ENCODE measurements around the gene NFKB1.

The NFKB1 gene

GRCh38 chr4:102494603-102495002 lies 6.6 kb upstream of the NFKB1 start:
- Histone ChIP-seq H3K9me3 (ENCODE audit: control insufficient read depth, low read length) (no peaks in the 10 kb centered on the region), H3K36me3 (ENCODE audit: control insufficient read depth, insufficient read depth, low read length) (no peaks in the 10 kb centered on the region), H3K4me3 (ENCODE audit: insufficient read depth, low read depth, low read length, poor library complexity, severe bottlenecking) (no peak overlapping the region), H3K27me3 (replicated peaks; ENCODE audit: control insufficient read depth, insufficient read depth, low read length, poor library complexity, severe bottlenecking) (no peaks in the 10 kb centered on the region), H3K27ac (ENCODE audit: insufficient read depth, low read length, poor library complexity, severe bottlenecking) (no peak overlapping the region), H3K4me1 (ENCODE audit: control insufficient read depth, insufficient read depth, low read length, poor library complexity, severe bottlenecking) (peaks cover 8% of the 10 kb centered on the region)
- no peak for DNase-seq

GRCh38 chr4:102497986-102498385 lies 3.2 kb upstream of the NFKB1 start:
- no peak overlapping the region for H3K4me3 ChIP-seq (ENCODE audit: insufficient read depth, low read depth, low read length, poor library complexity, severe bottlenecking)
- peaks cover 16% of the 10 kb centered on the region for H3K4me1 ChIP-seq (ENCODE audit: control insufficient read depth, insufficient read depth, low read length, poor library complexity, severe bottlenecking)

GRCh38 chr4:102500352-102500695 lies 835 bp upstream of the NFKB1 start:
- DNase-seq: no peak
- peak overlapping the region; percentile 100 for H3K27ac ChIP-seq (ENCODE audit: insufficient read depth, low read length, poor library complexity, severe bottlenecking)
- H3K27me3 ChIP-seq (replicated peaks; ENCODE audit: control insufficient read depth, insufficient read depth, low read length, poor library complexity, severe bottlenecking): no peaks in the 10 kb centered on the region
- no peaks in the 10 kb centered on the region for H3K9me3 ChIP-seq (ENCODE audit: control insufficient read depth, low read length)
- H3K4me1 ChIP-seq (ENCODE audit: control insufficient read depth, insufficient read depth, low read length, poor library complexity, severe bottlenecking): peaks cover 12% of the 10 kb centered on the region
- peaks cover 8% of the 10 kb centered on the region for H3K36me3 ChIP-seq (ENCODE audit: control insufficient read depth, insufficient read depth, low read length)
- H3K4me3 ChIP-seq (ENCODE audit: insufficient read depth, low read depth, low read length, poor library complexity, severe bottlenecking): peak overlapping the region; percentile 58

More at GRCh38 chr4:102497986-102498385, 3.2 kb upstream of the NFKB1 start:
- no peak overlapping the region for H3K27ac ChIP-seq (ENCODE audit: insufficient read depth, low read length, poor library complexity, severe bottlenecking)
- no peaks in the 10 kb centered on the region for H3K27me3 ChIP-seq (replicated peaks; ENCODE audit: control insufficient read depth, insufficient read depth, low read length, poor library complexity, severe bottlenecking)
- H3K9me3 ChIP-seq (ENCODE audit: control insufficient read depth, low read length): no peaks in the 10 kb centered on the region
- no peak for DNase-seq
- H3K36me3 ChIP-seq (ENCODE audit: control insufficient read depth, insufficient read depth, low read length): peaks cover 8% of the 10 kb centered on the region

GRCh38 chr4:102501447-102501696 lies 213 bp downstream of the NFKB1 start:
- Histone ChIP-seq H3K4me1 (ENCODE audit: control insufficient read depth, insufficient read depth, low read length, poor library complexity, severe bottlenecking) (peaks cover 12% of the 10 kb centered on the region), H3K4me3 (ENCODE audit: insufficient read depth, low read depth, low read length, poor library complexity, severe bottlenecking) (peak overlapping the region; percentile 97), H3K27me3 (replicated peaks; ENCODE audit: control insufficient read depth, insufficient read depth, low read length, poor library complexity, severe bottlenecking) (no peaks in the 10 kb centered on the region), H3K36me3 (ENCODE audit: control insufficient read depth, insufficient read depth, low read length) (peaks cover 8% of the 10 kb centered on the region), H3K27ac (ENCODE audit: insufficient read depth, low read length, poor library complexity, severe bottlenecking) (peak overlapping the region; percentile 100), H3K9me3 (ENCODE audit: control insufficient read depth, low read length) (no peaks in the 10 kb centered on the region)
- DNase-seq: no peak

GRCh38 chr4:102502543-102502818 lies 1.3 kb downstream of the NFKB1 start:
- H3K9me3 ChIP-seq (ENCODE audit: control insufficient read depth, low read length): no peaks in the 10 kb centered on the region
- H3K27me3 ChIP-seq (replicated peaks; ENCODE audit: control insufficient read depth, insufficient read depth, low read length, poor library complexity, severe bottlenecking): no peaks in the 10 kb centered on the region
- DNase-seq: no peak
- peaks cover 8% of the 10 kb centered on the region for H3K36me3 ChIP-seq (ENCODE audit: control insufficient read depth, insufficient read depth, low read length)
- H3K4me1 ChIP-seq (ENCODE audit: control insufficient read depth, insufficient read depth, low read length, poor library complexity, severe bottlenecking): peaks cover 12% of the 10 kb centered on the region
- peak overlapping the region; percentile 100 for H3K27ac ChIP-seq (ENCODE audit: insufficient read depth, low read length, poor library complexity, severe bottlenecking)
- peak overlapping the region; percentile 97 for H3K4me3 ChIP-seq (ENCODE audit: insufficient read depth, low read depth, low read length, poor library complexity, severe bottlenecking)

- Histone ChIP-seq H3K36me3 (ENCODE audit: control insufficient read depth, insufficient read depth, low read length) (peaks cover 8% of the 10 kb centered on the region), H3K27ac (ENCODE audit: insufficient read depth, low read length, poor library complexity, severe bottlenecking) (peak overlapping the region; percentile 100), H3K4me1 (ENCODE audit: control insufficient read depth, insufficient read depth, low read length, poor library complexity, severe bottlenecking) (peaks cover 13% of the 10 kb centered on the region), H3K9me3 (ENCODE audit: control insufficient read depth, low read length) (no peaks in the 10 kb centered on the region), H3K27me3 (replicated peaks; ENCODE audit: control insufficient read depth, insufficient read depth, low read length, poor library complexity, severe bottlenecking) (no peaks in the 10 kb centered on the region), H3K4me3 (ENCODE audit: insufficient read depth, low read depth, low read length, poor library complexity, severe bottlenecking) (peak overlapping the region; percentile 97)
- DNase-seq: no peak
Observed at GRCh38 chr4:102503301-102503746, 2.2 kb downstream of the NFKB1 start.

- Histone ChIP-seq H3K27me3 (replicated peaks; ENCODE audit: control insufficient read depth, insufficient read depth, low read length, poor library complexity, severe bottlenecking) (no peaks in the 10 kb centered on the region), H3K36me3 (ENCODE audit: control insufficient read depth, insufficient read depth, low read length) (peaks cover 8% of the 10 kb centered on the region), H3K4me3 (ENCODE audit: insufficient read depth, low read depth, low read length, poor library complexity, severe bottlenecking) (peak overlapping the region; percentile 97), H3K4me1 (ENCODE audit: control insufficient read depth, insufficient read depth, low read length, poor library complexity, severe bottlenecking) (peaks cover 18% of the 10 kb centered on the region), H3K9me3 (ENCODE audit: control insufficient read depth, low read length) (no peaks in the 10 kb centered on the region), H3K27ac (ENCODE audit: insufficient read depth, low read length, poor library complexity, severe bottlenecking) (peak overlapping the region; percentile 100)
- DNase-seq: no peak
Observed at GRCh38 chr4:102503831-102504786, 3.0 kb downstream of the NFKB1 start.

- Histone ChIP-seq H3K27me3 (replicated peaks; ENCODE audit: control insufficient read depth, insufficient read depth, low read length, poor library complexity, severe bottlenecking) (no peaks in the 10 kb centered on the region), H3K27ac (ENCODE audit: insufficient read depth, low read length, poor library complexity, severe bottlenecking) (no peak overlapping the region)
- DNase-seq: no peak
Observed at GRCh38 chr4:102504941-102505340, 3.8 kb downstream of the NFKB1 start.

GRCh38 chr4:102505708-102506107 lies 4.5 kb downstream of the NFKB1 start:
- DNase-seq: no peak
- Histone ChIP-seq H3K9me3 (ENCODE audit: control insufficient read depth, low read length) (no peaks in the 10 kb centered on the region), H3K27ac (ENCODE audit: insufficient read depth, low read length, poor library complexity, severe bottlenecking) (no peak overlapping the region), H3K27me3 (replicated peaks; ENCODE audit: control insufficient read depth, insufficient read depth, low read length, poor library complexity, severe bottlenecking) (no peaks in the 10 kb centered on the region), H3K4me3 (ENCODE audit: insufficient read depth, low read depth, low read length, poor library complexity, severe bottlenecking) (no peak overlapping the region), H3K36me3 (ENCODE audit: control insufficient read depth, insufficient read depth, low read length) (peaks cover 12% of the 10 kb centered on the region), H3K4me1 (ENCODE audit: control insufficient read depth, insufficient read depth, low read length, poor library complexity, severe bottlenecking) (peaks cover 10% of the 10 kb centered on the region)

More at GRCh38 chr4:102504941-102505340, 3.8 kb downstream of the NFKB1 start:
- Histone ChIP-seq H3K9me3 (ENCODE audit: control insufficient read depth, low read length) (no peaks in the 10 kb centered on the region), H3K4me1 (ENCODE audit: control insufficient read depth, insufficient read depth, low read length, poor library complexity, severe bottlenecking) (peaks cover 18% of the 10 kb centered on the region), H3K4me3 (ENCODE audit: insufficient read depth, low read depth, low read length, poor library complexity, severe bottlenecking) (peak overlapping the region; percentile 97), H3K36me3 (ENCODE audit: control insufficient read depth, insufficient read depth, low read length) (peaks cover 8% of the 10 kb centered on the region)

GRCh38 chr4:102506523-102506922 lies 5.4 kb downstream of the NFKB1 start:
- H3K4me1 ChIP-seq (ENCODE audit: control insufficient read depth, insufficient read depth, low read length, poor library complexity, severe bottlenecking): peaks cover 10% of the 10 kb centered on the region
- peaks cover 12% of the 10 kb centered on the region for H3K36me3 ChIP-seq (ENCODE audit: control insufficient read depth, insufficient read depth, low read length)
- DNase-seq: no peak
- H3K9me3 ChIP-seq (ENCODE audit: control insufficient read depth, low read length): no peaks in the 10 kb centered on the region
- H3K27me3 ChIP-seq (replicated peaks; ENCODE audit: control insufficient read depth, insufficient read depth, low read length, poor library complexity, severe bottlenecking): no peaks in the 10 kb centered on the region
- H3K27ac ChIP-seq (ENCODE audit: insufficient read depth, low read length, poor library complexity, severe bottlenecking): no peak overlapping the region
- H3K4me3 ChIP-seq (ENCODE audit: insufficient read depth, low read depth, low read length, poor library complexity, severe bottlenecking): no peak overlapping the region
